LNCaP clone FGC (cell line): Measurements from ENCODE around the gene TNFAIP6.

ENCODE experiments used
- DNase-seq: peaks from one replicate; pipeline ENCODE4 v3.0.0-alpha.2; 2011; ENCODE audit warnings: low read depth
- H3K4me3 ChIP-seq: 2 replicates; pipeline ENCODE4 v1.5.1; 2011; ENCODE audit warnings: mild to moderate bottlenecking, low read depth, low read length, control low read depth
- CTCF ChIP-seq: IDR thresholded peaks from 2 replicates; pipeline ENCODE4 v1.5.1; 2012; ENCODE audit warnings: mild to moderate bottlenecking; ENCODE audit not compliant: control insufficient read depth, insufficient read depth; ENCODE audit errors: extremely low read depth

TNFAIP6 gene

GRCh38 chr2:151347294-151347693, 10.1 kb upstream of the TNFAIP6 start:
- no peak for DNase-seq
- no peak overlapping the region for H3K4me3 ChIP-seq
- no peak for TF ChIP-seq CTCF

- no peak overlapping the region for H3K4me3 ChIP-seq
- DNase-seq, result no peak
- no peak for TF ChIP-seq CTCF
Measured at GRCh38 chr2:151347906-151348305, 9.5 kb upstream of the TNFAIP6 start.

- TF ChIP-seq CTCF, result no peak
- H3K4me3 ChIP-seq, result no peak overlapping the region
- DNase-seq, result no peak
Measured at GRCh38 chr2:151350579-151351195, 6.7 kb upstream of the TNFAIP6 start.

GRCh38 chr2:151353995-151354394, 3.4 kb upstream of the TNFAIP6 start:
- no peak overlapping the region for H3K4me3 ChIP-seq
- no peak for DNase-seq
- TF ChIP-seq CTCF, result no peak

GRCh38 chr2:151354807-151355206, 2.6 kb upstream of the TNFAIP6 start:
- H3K4me3 ChIP-seq, result no peak overlapping the region
- no peak for TF ChIP-seq CTCF
- no peak for DNase-seq

- no peak overlapping the region for H3K4me3 ChIP-seq
- TF ChIP-seq CTCF, result no peak
- no peak for DNase-seq
Measured at GRCh38 chr2:151358166-151358970, 976 bp downstream of the TNFAIP6 start.
